Neuronal stem cell (in vitro differentiated cells): ENCODE data around the gene WWC2.

Source experiments
- DNase-seq: peaks from one replicate; pipeline ENCODE4 v3.0.0-alpha.2; 2013; ENCODE audit warnings: low spot score
- H2AFZ ChIP-seq: one replicate; pipeline ENCODE4 v1.6.1; 2013; ENCODE audit warnings: mild to moderate bottlenecking, low read length, inconsistent platforms
- H2AK5ac ChIP-seq: 2 replicates; pipeline ENCODE4 v1.6.1; 2013; ENCODE audit warnings: low read depth, mild to moderate bottlenecking, inconsistent platforms, low read length, moderate library complexity, mixed read lengths
- H2BK120ac ChIP-seq: 2 replicates; pipeline ENCODE4 v1.6.1; 2013; ENCODE audit warnings: low read depth, mild to moderate bottlenecking, inconsistent platforms, low read length, moderate library complexity, mixed read lengths
- H2BK12ac ChIP-seq: one replicate; pipeline ENCODE4 v1.6.1; 2013; ENCODE audit warnings: low read length, inconsistent platforms
- H2BK15ac ChIP-seq: 2 replicates; pipeline ENCODE4 v1.6.1; 2013; ENCODE audit warnings: mild to moderate bottlenecking, low read length, inconsistent platforms, mixed read lengths
- H2BK5ac ChIP-seq: one replicate; pipeline ENCODE4 v1.6.1; 2013; ENCODE audit warnings: inconsistent platforms, mild to moderate bottlenecking, low read length, moderate library complexity
- H3K14ac ChIP-seq: one replicate; pipeline ENCODE4 v1.6.1; 2013; ENCODE audit warnings: low read length, inconsistent platforms
- H3K18ac ChIP-seq: 2 replicates; pipeline ENCODE4 v1.6.1; 2013; ENCODE audit warnings: low read length, inconsistent platforms
- H3K23ac ChIP-seq: 2 replicates; pipeline ENCODE4 v1.6.1; 2013; ENCODE audit warnings: low read depth, mild to moderate bottlenecking, mixed read lengths, low read length, inconsistent platforms; ENCODE audit not compliant: poor library complexity
- H3K27ac ChIP-seq: replicated peaks from 3 replicates; pipeline ENCODE4 v1.5.1; 2013; ENCODE audit warnings: low read length, inconsistent platforms
- H3K27me3 ChIP-seq, 3 experiments: 2 replicates each; pipeline ENCODE4 v1.6.1; 2013; ENCODE audit warnings: low read length in 3 of 3, mild to moderate bottlenecking in 2 of 3, inconsistent platforms in 1 of 3, low read depth in 1 of 3, mixed read lengths in 1 of 3, moderate library complexity in 1 of 3; ENCODE audit not compliant: control insufficient read depth in 3 of 3, insufficient read depth in 3 of 3
- H3K36me3 ChIP-seq, 2 donors: replicated peaks in 1 of 2; 2 replicates each; pipeline ENCODE4 v1.6.1; 2013; ENCODE audit warnings: low read length in 2 of 2; ENCODE audit not compliant: control insufficient read depth in 2 of 2, insufficient read depth in 2 of 2
- H3K4ac ChIP-seq: 2 replicates; pipeline ENCODE4 v1.6.1; 2013; ENCODE audit warnings: inconsistent platforms, mild to moderate bottlenecking, low read length, moderate library complexity
- H3K4me1 ChIP-seq, 2 donors: 1 replicate in 1 of 2; 2 replicates in 1 of 2; pipeline ENCODE4 v1.6.1; 2013; ENCODE audit warnings: low read length in 2 of 2, low read depth in 1 of 2; ENCODE audit not compliant: control insufficient read depth in 2 of 2, insufficient read depth in 1 of 2
- H3K4me2 ChIP-seq: one replicate; pipeline ENCODE4 v1.6.1; 2013; ENCODE audit warnings: mild to moderate bottlenecking, low read length, inconsistent platforms; ENCODE audit not compliant: insufficient read depth, poor library complexity, severe bottlenecking
- H3K4me3 ChIP-seq, 2 donors: 2 replicates each; pipeline ENCODE4 v1.5.1; 2013; ENCODE audit warnings: low read length in 2 of 2, mild to moderate bottlenecking in 2 of 2, inconsistent platforms in 1 of 2, moderate library complexity in 1 of 2
- H3K79me1 ChIP-seq: one replicate; pipeline ENCODE4 v1.6.1; 2013; ENCODE audit warnings: low read depth, mild to moderate bottlenecking, inconsistent platforms, low read length, moderate library complexity
- H3K9ac ChIP-seq: one replicate; pipeline ENCODE4 v1.6.1; 2013; ENCODE audit warnings: mild to moderate bottlenecking, low read depth, low read length, inconsistent platforms; ENCODE audit not compliant: poor library complexity
- H3K9me3 ChIP-seq, 2 donors: replicated peaks in 1 of 2; 2 replicates each; pipeline versions ENCODE3 to v1.6.1; 2013; ENCODE audit warnings: low read length in 2 of 2, mild to moderate bottlenecking in 2 of 2, inconsistent platforms in 1 of 2, low read depth in 1 of 2, mixed read lengths in 1 of 2, moderate library complexity in 1 of 2; ENCODE audit not compliant: control insufficient read depth in 2 of 2, insufficient read depth in 1 of 2
- H4K8ac ChIP-seq: one replicate; pipeline ENCODE4 v1.6.1; 2013; ENCODE audit warnings: low read depth, mild to moderate bottlenecking, inconsistent platforms, low read length, moderate library complexity
- H4K91ac ChIP-seq: one replicate; pipeline ENCODE4 v1.6.1; 2013; ENCODE audit warnings: low read length, low read depth, mild to moderate bottlenecking, inconsistent platforms; ENCODE audit not compliant: poor library complexity
- WGBS, 2 donors: extraction: QIAGEN DNeasy Blood & Tissue Kit; methylation state at CpG; one replicate each; pipeline ENCODE4 v1.1.7; 2013; ENCODE audit warnings: missing lambda C conversion rate in 2 of 2, mixed read lengths in 1 of 2; ENCODE audit not compliant: insufficient read length in 2 of 2, insufficient replicate concordance in 1 of 2; ENCODE audit errors: extremely low coverage in 2 of 2; 5-methylcytosine and 5-hydroxymethylcytosine counted together

WWC2 gene

GRCh38 chr4:183356931-183357675 lies 258.0 kb downstream of the WWC2 start:
- Histone ChIP-seq H4K91ac (no peak overlapping the region), H3K18ac (no peak overlapping the region), H3K14ac (peak overlapping the region; percentile 9), H3K27me3 (no peaks in the 10 kb centered on the region), H3K4me2 (no peak overlapping the region), H3K4me1 (peaks cover 0 to 2% of the 10 kb centered on the region in 2 donors), H2BK12ac (no peak overlapping the region), H2BK120ac (peak overlapping the region; percentile 9), H2BK5ac (no peak overlapping the region), H3K4me3 (no peak overlapping the region), H2BK15ac (no peak overlapping the region), H3K27ac (no peak overlapping the region), H2AFZ (no peak overlapping the region), H3K9ac (no peak overlapping the region), H3K23ac (no peak overlapping the region), H3K4ac (no peak overlapping the region), H3K36me3 (no peaks in the 10 kb centered on the region), H3K79me1 (no peaks in the 10 kb centered on the region), H2AK5ac (no peak overlapping the region), H4K8ac (no peak overlapping the region), H3K9me3 (peaks cover 0 to 3% of the 10 kb centered on the region in 2 donors)
- DNase-seq: no peak
- no CpG with 5 or more reads among the region's 20 CpGs for WGBS, 2 donors

- Histone ChIP-seq H3K4me1 (peaks cover 2% of the 10 kb centered on the region in 2 donors), H2AFZ (peak overlapping the region; percentile 36), H2BK120ac (no peak overlapping the region), H3K79me1 (no peaks in the 10 kb centered on the region), H2BK15ac (no peak overlapping the region), H3K9me3 (peaks cover 0 to 3% of the 10 kb centered on the region in 2 donors), H3K4me2 (no peak overlapping the region), H3K27me3 (no peaks in the 10 kb centered on the region), H3K14ac (no peak overlapping the region), H2AK5ac (no peak overlapping the region), H3K4me3 (no peak overlapping the region), H3K36me3 (no peaks in the 10 kb centered on the region), H4K8ac (no peak overlapping the region), H2BK12ac (no peak overlapping the region), H3K4ac (no peak overlapping the region), H3K23ac (no peak overlapping the region), H3K9ac (no peak overlapping the region), H3K27ac (no peak overlapping the region), H3K18ac (no peak overlapping the region), H2BK5ac (no peak overlapping the region), H4K91ac (no peak overlapping the region)
- no peak for DNase-seq
- WGBS, 2 donors: no CpG with 5 or more reads among the region's 13 CpGs
Measured at GRCh38 chr4:183358215-183358755, 259.2 kb downstream of the WWC2 start.

GRCh38 chr4:183360161-183360919 lies 261.3 kb downstream of the WWC2 start:
- no peak overlapping the region for H3K27ac ChIP-seq
- H3K27me3 ChIP-seq: no peaks in the 10 kb centered on the region
- H3K4me3 ChIP-seq: no peak overlapping the region
- H3K4me2 ChIP-seq: no peak overlapping the region
- no peaks in the 10 kb centered on the region for H3K36me3 ChIP-seq
- no peak overlapping the region for H2BK120ac ChIP-seq
- H3K4ac ChIP-seq: no peak overlapping the region
- WGBS, 2 donors: no CpG with 5 or more reads among the region's 11 CpGs
- H3K18ac ChIP-seq: no peak overlapping the region
- no peak overlapping the region for H3K9ac ChIP-seq
- H3K9me3 ChIP-seq: peaks cover 0 to 3% of the 10 kb centered on the region in 2 donors
- H2AK5ac ChIP-seq: no peak overlapping the region
- H2BK12ac ChIP-seq: no peak overlapping the region
- DNase-seq: no peak
- H3K23ac ChIP-seq: no peak overlapping the region
- H2BK5ac ChIP-seq: no peak overlapping the region
- no peak overlapping the region for H2AFZ ChIP-seq
- no peaks in the 10 kb centered on the region for H3K79me1 ChIP-seq
- H4K8ac ChIP-seq: no peak overlapping the region
- H2BK15ac ChIP-seq: no peak overlapping the region
- H3K14ac ChIP-seq: no peak overlapping the region
- no peak overlapping the region for H4K91ac ChIP-seq
- H3K4me1 ChIP-seq: peaks cover 3 to 5% of the 10 kb centered on the region in 2 donors

GRCh38 chr4:183362036-183362435 lies 263.0 kb downstream of the WWC2 start:
- WGBS, 2 donors: no CpG with 5 or more reads among the region's 4 CpGs
- no peak overlapping the region for H2BK5ac ChIP-seq

More at GRCh38 chr4:183362036-183362435, 263.0 kb downstream of the WWC2 start:
- no peak overlapping the region for H3K4me2 ChIP-seq
- no peaks in the 10 kb centered on the region for H3K36me3 ChIP-seq
- H2AK5ac ChIP-seq: no peak overlapping the region
- peaks cover 0 to 3% of the 10 kb centered on the region in 2 donors for H3K9me3 ChIP-seq
- H3K23ac ChIP-seq: no peak overlapping the region
- H3K18ac ChIP-seq: no peak overlapping the region
- DNase-seq: no peak
- H3K79me1 ChIP-seq: no peaks in the 10 kb centered on the region
- H3K14ac ChIP-seq: no peak overlapping the region
- no peak overlapping the region for H3K4me3 ChIP-seq
- no peak overlapping the region for H3K4ac ChIP-seq
- no peak overlapping the region for H2BK15ac ChIP-seq
- H4K8ac ChIP-seq: no peak overlapping the region
- H3K9ac ChIP-seq: no peak overlapping the region
- no peak overlapping the region for H2AFZ ChIP-seq
- no peak overlapping the region for H2BK120ac ChIP-seq
- H4K91ac ChIP-seq: no peak overlapping the region
- H3K4me1 ChIP-seq: peaks cover 3 to 5% of the 10 kb centered on the region in 2 donors
- no peak overlapping the region for H2BK12ac ChIP-seq
- H3K27me3 ChIP-seq: no peaks in the 10 kb centered on the region
- H3K27ac ChIP-seq: no peak overlapping the region
